HG03159 (cell line): Measurements from ENCODE around the gene TMEM169.

Source experiments
- ATAC-seq: cut with Tn5 transposase; IDR thresholded peaks from one replicate; pipeline ENCODE4 v1.9.1; 2021; ENCODE audit warnings: mild to moderate bottlenecking, moderate library complexity; ENCODE audit not compliant: unreplicated experiment

Gene TMEM169

GRCh38 chr2:216103213-216103612, 21.5 kb downstream of the TMEM169 start:
- no peak for ATAC-seq

DNA sequence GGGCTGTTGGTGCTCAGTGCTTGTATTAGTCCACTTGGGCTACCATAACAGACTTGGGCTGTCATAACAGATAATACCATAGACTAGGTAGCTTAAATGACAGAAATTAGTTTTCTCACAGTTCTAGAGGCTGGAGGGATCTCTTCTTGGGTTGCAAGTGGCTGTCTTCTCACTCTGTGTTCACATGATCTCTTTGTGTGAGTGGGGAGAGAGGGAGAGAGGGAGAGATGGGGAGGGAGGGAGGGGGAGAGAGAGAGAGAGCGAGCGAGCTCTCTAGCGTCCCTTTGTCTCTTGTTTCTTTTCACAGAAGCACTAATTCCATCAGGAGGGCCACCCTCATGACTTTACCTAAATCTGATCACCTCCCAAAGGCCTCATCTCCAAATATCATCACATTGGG, 23.0 kb downstream of the TMEM169 start:
- no peak for ATAC-seq

GRCh38 chr2:216107320-216107719, 25.6 kb downstream of the TMEM169 start:
- no peak for ATAC-seq

DNA sequence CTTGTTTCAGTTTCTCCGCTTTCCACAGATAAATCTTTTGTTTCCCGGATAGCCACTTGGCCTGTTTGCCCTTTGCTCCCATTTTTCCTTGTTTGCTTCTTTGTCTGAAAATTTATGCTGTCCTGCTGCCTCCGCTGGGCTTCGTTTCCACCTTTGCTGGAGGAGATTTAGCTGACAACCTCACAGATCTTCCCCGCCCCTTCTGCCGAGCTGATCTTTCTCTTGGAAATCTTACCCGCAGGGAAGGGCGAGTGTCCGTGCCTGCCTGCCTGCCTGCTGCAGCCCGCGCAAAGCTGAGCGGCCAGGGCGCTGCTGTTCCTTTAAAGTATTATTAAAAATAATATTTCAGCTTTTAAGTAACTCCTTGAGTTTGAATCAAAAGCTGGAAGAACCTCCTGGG, 26.0 kb downstream of the TMEM169 start:
- ATAC-seq: no peak

- no peak for ATAC-seq
Observed at GRCh38 chr2:216108310-216108966, 26.7 kb downstream of the TMEM169 start.

DNA sequence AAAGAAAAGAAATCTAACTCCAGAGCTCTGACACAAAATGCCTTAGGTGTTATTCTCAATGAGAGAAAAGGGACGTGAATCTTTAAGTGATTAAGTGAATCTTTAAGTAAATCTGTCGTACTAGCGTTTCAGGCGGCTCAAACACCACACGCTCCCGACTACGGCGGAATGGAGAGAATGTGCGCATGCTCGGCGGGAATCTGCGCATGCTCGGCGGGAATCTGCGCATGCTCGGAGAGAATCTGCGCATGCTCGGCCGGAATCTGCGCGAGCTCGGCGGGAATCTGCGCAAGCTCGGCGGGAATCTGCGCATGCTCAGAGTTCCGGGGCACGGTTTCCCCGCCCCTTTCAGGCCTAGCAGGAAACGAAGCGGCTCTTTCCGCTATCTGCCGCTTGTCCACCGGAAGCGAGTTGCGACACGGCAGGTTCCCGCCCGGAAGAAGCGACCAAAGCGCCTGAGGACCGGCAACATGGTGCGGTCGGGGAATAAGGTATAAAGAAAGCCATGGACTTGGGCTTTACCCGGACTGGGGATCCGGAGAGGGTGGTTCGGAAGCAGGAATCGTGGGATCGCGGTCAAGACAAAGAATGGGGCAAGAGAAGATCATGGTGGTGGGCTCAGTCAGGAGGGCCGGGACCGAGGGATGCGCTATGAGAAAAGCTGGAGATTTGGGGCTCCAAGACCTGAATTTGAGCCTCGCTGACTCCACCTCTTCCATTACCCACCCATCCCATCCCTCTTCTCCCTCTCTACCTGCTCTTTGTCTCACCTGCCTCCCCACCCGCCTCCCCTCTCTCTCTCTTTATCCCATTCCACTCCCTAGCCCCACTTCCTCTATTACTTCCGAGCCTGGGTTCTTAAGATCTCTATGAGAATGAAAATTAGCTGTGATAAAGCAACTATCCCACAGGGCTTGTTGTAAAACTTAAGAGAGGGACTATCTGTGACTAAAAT, 27.5 kb downstream of the TMEM169 start, which contains the start of gene XRCC5:
Gene XRCC5 (plus strand): TSS at position 382 of the 955 bp plus-strand sequence. CDS start 89 bp downstream, at position 471.
- peak; percentile 54 for ATAC-seq

DNA sequence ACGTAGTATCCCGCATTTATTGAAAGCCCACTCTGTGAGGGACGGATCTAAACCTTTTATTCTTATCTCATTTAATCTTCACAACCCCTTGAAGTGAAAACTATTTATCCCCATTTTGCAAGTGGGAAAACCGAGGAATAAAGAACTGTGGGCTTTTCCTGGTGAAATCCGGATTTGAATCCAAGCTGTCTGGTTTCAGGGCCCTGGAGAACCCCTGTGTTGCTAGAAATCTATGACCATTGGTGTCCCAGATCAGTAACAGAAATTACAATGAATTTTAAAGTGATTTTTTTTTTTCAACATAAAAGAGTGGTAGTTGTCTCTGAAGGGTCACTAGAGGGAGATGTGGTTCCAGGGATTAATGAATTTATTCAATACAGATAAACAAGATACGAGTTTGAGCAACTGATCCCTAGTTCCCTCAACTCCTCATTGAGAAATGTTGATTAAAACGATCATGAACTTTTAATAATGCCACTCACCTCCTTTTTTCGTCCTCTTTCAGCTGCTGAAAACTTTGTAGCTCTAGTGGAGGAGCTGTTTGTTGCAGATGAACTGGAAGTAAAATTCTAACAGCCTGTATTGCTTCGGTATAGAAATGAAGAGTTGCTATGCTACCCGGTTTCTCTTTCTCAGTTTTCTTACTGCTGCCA, 28.4 kb downstream of the TMEM169 start:
- no peak for ATAC-seq

DNA sequence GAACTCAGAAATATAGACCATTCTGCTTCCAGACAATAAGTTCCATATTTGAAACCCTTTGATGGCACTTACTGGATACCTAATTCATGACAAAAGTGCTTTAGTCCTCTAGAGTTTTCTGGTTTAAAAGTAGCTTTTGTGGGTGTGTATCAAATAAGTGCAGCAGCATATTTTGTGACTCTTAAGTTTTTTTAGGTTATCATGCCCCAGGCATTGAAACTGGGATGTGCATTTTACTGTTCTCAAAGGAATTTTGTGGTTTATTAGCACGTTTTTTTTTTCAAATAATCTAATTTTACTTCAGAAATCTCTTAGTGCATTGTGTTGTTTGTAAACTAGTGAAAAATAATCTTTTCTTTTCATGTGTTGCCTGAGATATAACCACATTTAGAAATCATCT, 28.9 kb downstream of the TMEM169 start:
- ATAC-seq: no peak

DNA sequence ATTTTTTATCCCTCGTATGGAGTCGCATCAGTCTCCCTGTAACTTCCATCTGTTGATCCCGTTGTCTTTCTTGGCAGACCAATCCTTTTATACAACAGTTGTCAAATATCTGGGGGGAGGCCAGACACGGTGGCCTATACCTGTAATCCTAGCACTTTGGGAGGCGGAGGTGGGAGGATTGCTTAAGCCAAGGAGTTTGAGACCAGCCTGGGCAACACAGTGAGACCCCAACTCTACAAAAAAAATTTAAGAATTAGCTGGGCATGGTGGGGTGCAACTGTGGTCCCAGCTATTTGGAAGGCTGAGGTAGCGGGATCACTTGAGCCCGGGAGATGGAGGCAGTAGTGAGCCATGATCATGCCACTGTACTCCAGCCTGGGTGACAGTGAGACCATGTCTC, 29.4 kb downstream of the TMEM169 start:
- no peak for ATAC-seq

DNA sequence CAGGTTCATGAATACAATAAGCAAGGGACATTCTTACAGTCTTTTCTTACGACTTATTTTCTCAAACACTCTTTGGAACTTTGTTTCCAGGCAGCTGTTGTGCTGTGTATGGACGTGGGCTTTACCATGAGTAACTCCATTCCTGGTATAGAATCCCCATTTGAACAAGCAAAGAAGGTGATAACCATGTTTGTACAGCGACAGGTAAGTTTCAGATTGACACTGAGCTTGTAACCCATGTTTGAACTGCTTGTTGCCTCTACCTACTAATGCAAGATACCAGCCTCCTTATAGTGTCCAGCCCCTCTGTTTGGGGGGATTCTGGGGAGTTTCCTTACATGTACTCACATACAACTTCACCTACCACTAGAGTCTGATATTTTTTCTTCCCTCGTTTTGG, 31.2 kb downstream of the TMEM169 start:
- ATAC-seq: no peak

DNA sequence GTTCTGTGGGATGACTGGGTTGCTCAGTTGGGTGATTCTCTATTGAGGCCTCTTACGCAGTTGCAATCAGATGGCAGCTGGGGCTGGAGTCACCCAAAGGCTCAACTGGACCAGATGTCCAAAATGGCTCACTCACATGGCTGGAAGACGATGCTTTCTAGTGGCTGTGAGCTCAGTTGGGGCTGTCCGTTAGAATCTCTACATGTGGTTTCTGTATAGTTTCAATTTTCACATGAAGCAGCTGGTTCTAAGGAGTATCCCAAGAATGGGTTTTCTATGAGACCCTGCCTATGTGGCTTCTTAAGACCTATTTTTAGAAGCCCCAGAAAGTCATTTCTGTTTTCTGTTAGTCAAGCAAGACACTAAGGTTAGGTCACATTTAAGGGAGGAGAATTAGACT, 31.9 kb downstream of the TMEM169 start:
- ATAC-seq: peak; percentile 66

DNA sequence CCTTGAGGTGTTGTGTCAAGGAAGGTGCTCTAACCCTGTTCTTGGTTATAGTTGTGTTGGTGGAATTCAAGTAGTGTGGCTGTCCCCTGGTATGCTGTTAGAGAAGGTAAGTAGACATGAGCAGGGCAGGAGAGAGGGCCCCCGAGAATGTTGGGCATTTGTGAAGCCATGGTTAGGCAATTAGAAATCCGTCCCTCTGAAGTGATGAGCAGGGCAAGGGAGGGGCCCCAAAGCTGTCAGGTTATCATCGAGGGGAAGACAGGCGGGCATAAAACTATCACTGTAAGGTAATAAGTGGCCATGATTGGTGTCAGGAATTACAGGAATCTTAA, 32.6 kb downstream of the TMEM169 start:
- peak; percentile 1 for ATAC-seq

DNA sequence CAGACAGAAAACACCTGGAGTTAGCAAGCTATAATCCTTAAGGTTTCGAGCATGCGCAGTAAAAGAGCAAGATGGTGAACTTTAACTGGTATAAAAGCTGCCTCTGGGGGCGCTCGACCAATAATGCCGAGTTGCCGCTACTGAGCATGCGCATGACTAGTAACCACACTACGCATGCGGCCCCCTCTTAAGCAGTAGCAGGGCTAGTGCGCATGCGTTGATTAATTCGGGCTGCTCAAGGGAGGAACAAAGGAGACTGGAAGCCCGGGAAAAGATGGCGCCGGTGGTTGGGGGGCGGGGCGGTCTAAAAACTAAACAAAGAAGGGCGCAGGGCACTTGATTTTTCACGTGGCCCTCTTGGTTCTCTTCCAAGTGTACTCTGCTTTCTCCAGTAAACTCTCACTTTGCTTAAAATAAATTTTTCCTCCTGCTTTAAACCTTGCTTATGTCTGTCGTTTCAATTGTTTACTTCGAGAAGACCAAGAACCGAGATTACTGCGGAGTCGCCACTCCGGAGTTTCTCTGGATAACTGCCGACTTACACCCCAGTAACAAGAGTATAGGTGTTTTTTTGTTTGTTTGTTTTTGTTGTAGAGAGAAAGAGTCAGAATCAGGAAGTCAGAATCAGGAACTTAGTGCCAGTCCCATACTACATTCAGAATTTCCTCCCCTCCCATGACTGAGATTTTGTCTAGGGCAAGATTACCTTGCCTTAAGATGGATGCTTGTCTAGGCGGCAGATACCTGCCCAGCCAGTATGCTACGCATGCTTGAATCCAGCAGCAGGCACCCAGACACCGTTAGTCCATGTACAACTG, 33.2 kb downstream of the TMEM169 start:
- ATAC-seq: peak; percentile 48

DNA sequence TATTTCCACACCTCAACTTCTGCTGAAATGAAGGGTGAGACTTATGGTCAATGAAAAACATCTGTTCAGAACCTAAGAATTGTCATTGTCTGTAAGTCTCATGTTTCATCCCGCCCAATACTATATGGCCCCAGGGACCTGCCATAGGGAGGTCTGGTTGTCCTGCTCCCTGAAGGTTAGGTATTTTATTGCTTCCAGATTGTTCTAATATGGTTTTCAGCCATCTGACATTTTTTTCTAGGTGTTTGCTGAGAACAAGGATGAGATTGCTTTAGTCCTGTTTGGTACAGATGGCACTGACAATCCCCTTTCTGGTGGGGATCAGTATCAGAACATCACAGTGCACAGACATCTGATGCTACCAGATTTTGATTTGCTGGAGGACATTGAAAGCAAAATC, 34.7 kb downstream of the TMEM169 start:
- ATAC-seq: no peak

GRCh38 chr2:216117561-216118340, 36.0 kb downstream of the TMEM169 start:
- no peak for ATAC-seq

- ATAC-seq: no peak
Observed at GRCh38 chr2:216118474-216118873, 36.8 kb downstream of the TMEM169 start.

DNA sequence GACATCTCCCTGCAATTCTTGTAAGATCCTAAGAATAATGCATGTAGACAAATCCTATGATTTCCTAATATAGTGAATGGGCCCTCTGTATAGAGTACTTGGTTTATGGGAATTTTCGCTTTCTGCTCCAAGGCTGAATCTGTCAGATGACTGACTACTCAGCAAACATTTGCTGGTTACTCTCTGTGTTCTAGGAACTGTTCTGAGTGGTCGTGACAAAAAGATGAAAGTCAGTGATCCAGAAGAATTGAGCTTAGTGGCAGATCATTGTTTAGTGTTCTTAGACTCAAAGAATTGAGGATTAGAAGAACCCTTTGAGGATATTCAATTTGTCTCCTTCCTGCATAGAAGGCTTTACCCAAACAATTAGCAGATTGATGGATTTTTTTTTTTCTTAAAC, 37.4 kb downstream of the TMEM169 start:
- no peak for ATAC-seq

DNA sequence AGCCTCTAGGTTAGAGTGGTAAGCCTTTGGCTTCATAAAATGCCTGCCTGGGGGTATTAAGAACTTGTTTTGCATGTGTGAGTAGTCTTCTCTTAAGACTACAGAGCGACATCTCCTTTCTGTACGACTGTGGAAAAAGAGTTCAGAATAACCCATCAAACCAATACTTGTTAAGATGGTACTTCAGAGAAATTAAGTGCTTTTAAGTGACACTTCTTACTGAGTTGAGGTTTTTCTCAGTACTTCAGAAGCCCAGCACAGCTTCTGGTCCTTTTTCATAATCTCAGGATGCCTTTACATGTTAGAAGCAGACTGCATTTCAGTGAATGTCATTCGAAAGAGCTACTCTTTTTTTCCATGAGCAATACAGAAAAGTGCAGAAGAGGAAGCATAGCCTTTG, 38.3 kb downstream of the TMEM169 start:
- no peak for ATAC-seq

GRCh38 chr2:216121255-216121654, 39.5 kb downstream of the TMEM169 start:
- no peak for ATAC-seq

GRCh38 chr2:216126943-216127342, 45.2 kb downstream of the TMEM169 start:
- ATAC-seq: no peak
